GM19397 (cell line): ENCODE results near the gene TAS2R38.
A peak's percentile ranks its signal among the peaks of the same experiment; 100 is the strongest.

Source experiments
- ATAC-seq: cut with Tn5 transposase; IDR thresholded peaks from one replicate; pipeline ENCODE4 v1.9.1; 2021; ENCODE audit warnings: mild to moderate bottlenecking, moderate library complexity; ENCODE audit not compliant: unreplicated experiment

TAS2R38 gene

GRCh38 chr7:141976524-141977245 lies 3.1 kb upstream of the TAS2R38 start:
- ATAC-seq: no peak

GRCh38 chr7:141975806-141976523 lies 2.4 kb upstream of the TAS2R38 start:
- peak; percentile 74 for ATAC-seq

DNA sequence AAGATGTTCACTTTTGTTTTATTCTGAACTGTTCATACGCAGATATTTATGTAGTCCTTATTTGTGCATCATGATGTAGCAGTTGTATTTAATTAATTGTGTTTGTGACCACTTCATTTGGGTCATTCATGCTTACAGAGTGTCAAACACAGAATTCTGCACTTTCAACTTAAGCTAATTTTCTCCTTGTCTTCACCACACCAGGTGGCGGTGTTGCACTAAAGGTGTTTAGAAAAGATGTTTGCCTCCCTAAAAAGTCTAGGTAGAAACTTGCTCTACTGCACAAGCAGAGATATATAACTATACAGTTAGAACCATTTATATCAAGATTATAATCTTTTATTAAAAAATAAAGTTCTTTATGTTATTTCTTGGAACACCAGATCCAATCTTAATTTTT lies 1.3 kb upstream of the TAS2R38 start:
- ATAC-seq: no peak

DNA sequence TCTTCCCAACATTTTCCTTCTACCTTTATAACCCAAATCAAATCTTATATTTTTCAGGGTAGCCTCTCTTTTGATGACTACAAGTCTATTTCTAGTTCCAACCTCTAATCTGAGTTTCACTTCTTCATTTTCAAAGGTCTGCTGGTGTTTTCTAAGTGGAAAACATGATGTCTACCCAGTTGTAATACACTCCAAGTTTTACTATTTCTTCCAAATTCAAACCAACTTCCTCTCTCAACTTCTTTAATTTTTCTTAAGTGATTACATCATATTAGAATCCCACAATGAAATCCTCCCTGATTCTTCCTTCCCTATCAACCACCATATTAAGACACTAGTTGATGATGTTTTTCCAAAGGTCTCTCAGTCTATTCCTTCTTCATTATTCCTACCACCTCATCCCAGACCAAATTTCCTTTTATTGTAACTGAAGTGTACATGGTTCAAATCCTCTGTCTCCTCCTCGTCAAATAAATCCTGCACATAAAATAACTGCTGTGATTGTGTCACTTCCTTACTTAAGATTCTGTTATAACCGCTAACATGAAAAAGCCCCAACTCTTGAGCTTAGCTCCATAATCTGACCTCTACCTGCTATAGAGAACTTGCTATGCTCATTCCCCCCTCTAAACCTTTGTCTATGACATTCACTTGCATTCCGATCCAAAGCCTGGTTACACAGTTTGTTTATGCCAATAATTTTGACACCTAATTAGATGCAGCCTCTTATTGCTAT lies 12.7 kb downstream of the TAS2R38 start:
- ATAC-seq: no peak

DNA sequence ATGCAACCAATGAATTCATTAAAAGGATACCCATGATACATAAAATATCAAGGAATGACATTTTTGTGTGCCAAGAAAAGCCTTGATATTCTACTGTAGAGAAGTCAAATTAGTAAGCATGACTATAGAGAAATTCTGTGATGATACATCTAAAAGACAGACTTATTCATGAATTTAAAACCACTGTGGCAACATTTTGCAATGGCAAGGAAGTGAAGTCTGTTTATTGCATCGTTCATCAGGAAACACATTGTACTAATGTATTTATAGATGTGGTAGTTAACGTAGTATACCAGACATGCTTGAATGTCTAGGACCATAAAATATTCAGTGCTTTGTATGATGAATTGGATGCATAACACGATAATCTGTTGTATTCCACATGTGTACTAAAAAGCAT lies 17.5 kb downstream of the TAS2R38 start:
- no peak for ATAC-seq

DNA sequence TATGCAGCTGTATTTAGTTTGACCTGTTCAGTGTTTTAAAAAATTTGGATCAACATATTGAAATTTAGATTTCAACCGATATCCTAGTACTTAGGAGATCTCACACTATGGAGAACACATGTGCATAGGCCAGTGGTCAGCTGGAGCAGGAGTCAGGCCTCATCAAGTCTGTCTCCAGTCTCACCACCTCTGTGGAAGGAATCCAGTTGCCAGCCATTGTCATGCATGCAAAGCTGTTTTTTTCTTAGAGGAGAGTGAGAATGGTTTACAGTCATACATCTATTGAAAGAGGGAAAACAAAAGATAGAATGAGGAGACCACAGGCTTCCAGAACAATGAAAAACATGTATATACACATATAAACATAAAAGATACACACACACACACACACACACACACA lies 19.2 kb downstream of the TAS2R38 start:
- no peak for ATAC-seq

- no peak for ATAC-seq
Observed at GRCh38 chr7:141952461-141952860, 21.1 kb downstream of the TAS2R38 start.

DNA sequence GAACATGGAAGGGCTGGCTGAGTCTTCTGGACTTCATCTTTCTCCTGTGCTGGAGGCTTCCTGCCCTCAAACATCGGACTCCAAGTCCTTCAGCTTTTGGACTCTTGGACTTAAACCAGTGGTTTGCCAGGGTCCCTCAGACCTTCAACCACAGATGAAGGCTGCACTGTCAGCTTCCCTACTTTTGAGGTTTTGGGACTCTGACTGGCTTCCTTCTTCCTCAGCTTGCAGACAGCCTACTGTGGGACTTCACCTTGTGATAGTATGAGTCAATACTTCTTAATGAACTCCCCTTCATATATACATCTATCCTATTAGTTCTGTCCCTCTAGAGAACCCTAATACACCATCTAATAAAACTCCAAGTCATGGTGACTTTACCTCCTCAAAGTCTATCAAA lies 22.8 kb downstream of the TAS2R38 start:
- ATAC-seq: no peak

DNA sequence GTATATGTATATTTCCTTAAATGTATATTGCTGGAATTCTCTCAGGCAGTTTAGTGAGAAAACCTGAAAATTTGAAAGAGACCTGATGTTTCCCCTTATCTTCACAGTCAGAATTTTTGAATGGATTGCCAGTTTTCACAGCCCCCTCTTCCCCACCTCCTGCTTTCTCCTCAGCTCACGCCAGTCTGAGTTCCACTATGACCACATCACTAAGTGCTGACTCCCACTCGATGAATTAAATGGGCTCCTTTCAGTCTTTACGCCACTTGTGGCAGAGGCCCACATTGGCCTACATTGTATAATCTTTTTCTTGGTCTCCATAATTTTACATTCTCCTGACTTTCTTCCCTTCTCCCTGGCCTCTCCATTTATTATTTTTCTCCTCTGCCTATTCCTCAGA lies 23.7 kb downstream of the TAS2R38 start:
- ATAC-seq: no peak

DNA sequence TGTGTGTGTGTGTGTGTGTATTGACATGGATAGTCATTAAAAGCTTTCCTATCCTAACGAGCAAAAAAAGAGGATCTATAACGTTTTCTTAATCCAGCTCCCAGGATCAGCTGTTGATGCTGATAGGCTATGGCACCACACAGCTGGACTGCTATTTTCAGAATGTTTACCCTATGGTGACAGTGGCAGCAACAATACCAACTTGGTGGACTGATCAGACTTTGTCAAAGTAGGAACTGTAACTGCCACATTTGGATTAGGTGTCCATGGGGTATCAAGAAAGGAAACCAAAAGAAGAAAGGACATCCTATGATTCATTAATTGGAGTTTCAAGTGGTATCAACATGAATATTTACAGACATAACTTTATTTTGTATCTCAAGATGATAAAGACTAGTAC lies 24.1 kb downstream of the TAS2R38 start:
- ATAC-seq: no peak

- no peak for ATAC-seq
Observed at GRCh38 chr7:141949021-141949420, 24.6 kb downstream of the TAS2R38 start.

DNA sequence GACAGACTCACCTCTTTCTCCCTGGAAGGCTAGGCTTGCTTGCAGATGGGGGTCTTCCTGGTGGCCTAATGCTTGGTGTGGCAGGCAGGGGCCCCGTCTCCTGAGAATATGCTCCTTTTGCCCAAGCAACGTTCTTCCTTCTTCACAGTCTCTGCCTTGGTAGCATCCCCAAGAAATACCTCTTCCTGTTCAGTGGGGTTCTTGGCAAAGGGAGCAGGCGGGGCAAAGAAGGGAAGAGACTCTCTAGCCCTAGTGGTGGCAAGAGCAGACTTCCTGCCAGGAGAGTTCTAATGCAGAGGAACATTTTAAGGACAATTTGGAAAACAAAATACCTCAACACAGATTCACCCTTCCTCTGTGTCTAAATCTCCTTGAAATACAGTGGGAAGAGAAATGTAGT lies 26.8 kb downstream of the TAS2R38 start, which contains the start of gene CLEC5A:
Gene CLEC5A (minus strand): TSS at position 179 of the 400 bp plus-strand sequence. CDS start 682 bp downstream, outside the sequence.
- ATAC-seq: no peak

DNA sequence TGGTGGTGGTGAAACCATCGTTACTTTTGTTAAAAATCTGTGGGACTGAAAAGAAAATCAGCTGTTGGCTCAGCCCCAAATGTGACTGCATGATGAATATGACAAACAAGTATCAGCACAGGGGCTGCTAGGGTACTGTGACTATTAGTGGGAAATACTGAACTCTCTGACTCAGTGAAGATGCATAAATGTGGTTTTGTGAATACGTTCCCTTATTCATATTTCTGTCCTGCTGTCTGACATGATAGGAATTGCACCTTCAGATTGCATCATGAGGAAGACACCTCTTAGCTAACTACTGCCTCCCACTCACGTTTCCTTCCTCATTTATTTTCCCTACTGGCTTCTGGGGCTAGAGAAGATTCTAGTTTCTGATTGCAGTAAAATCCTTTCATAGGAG lies 28.2 kb downstream of the TAS2R38 start:
- no peak for ATAC-seq

DNA sequence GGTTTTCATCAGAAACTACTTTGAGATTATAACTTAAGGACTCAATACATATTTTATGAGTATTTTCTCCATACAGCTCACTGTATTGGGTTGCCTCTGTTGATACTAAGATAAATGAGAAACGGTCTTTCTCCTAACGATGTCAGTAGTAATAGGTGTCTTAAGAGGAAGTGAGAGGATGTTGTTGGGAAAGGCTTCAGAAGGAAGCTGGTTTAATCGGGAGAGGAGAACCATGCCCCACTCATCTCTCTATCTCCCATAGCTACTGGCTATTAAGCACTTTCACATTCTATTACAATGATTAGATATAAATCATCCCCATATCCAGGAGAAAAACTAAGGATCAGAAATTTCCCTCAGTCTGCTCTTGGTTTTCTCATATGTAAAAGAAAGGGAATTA lies 28.8 kb downstream of the TAS2R38 start:
- ATAC-seq: no peak

DNA sequence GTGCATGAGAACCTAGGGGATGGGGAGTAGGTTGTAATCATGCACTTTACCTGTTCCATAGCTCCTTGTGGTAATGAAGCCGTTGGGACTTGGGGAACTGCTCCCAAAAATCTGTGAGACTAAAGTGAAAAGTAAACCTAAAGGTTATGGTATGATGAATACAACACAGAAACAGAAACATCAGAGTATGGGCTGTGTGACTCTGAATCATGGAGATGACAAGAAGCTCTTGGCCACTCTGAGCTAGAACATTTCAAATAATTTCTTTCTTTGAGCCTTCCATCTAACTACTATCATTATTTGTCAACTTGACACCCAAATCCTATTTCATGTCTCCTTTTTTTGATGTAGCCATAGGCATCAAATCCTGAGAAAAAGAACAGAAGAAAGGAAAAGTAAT lies 29.7 kb downstream of the TAS2R38 start:
- no peak for ATAC-seq

GRCh38 chr7:141941075-141941474 lies 32.5 kb downstream of the TAS2R38 start:
- ATAC-seq: no peak

DNA sequence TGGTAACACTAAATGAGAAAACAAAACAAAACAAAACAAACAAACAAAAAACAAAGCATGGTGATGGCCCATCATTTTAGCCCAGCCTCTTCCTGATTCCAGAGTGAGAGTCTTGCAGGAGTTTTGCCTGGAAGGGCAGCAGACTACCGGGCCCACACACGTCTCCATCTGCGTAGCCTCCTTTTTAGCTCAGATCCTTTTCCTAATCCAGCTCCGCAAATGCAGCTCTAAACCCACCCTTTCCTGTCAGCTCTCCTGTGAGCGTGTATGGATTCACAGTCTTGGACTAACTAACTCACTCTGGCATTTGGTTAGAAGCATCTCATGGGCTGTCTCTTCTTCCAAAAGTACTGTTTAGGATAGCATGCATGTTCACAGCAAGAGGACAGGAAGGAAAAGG lies 43.4 kb downstream of the TAS2R38 start:
- no peak for ATAC-seq

GRCh38 chr7:141928845-141929195 lies 44.8 kb downstream of the TAS2R38 start:
- no peak for ATAC-seq

DNA sequence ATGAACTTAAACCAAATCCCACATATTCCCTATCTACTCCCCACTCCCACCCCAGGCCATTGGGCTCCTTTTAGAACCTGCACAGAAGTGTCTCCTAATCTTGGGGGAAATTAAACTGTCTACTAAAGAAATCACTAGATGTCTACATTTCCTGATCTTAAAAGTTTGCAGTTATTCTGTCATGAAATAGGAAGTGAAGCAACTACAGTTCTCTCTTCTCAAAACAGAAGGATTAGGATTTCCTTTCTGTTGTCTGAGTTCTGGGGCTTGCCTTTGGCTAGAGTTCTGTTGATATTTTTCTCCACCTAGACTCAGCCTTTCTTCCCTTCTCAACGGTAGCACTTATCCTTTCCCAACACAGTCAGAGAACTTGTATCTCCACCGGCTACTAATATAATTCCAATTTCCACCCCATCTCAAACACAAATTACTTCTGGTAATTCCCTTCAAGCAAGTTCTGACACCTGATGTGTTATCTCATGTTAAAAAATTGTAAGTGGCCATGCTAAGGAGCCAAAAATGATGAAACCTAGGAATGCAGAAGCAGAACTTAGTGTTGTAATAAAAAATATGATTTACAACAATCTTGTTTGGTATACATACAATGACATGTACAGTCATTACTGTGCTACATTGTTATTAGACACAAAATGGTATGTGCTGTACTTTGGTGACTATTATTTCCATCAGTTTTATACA lies 45.3 kb downstream of the TAS2R38 start:
- ATAC-seq: no peak
